Endothelial cell of umbilical vein (primary cell): ENCODE measurements around the gene SH3GL1. TPM values are rescaled to one million over a fixed set of nuclear protein-coding genes. Genes with fewer than 3 reads are reported as not detected.

Source experiments
- BruUV-seq: library from RNA; stranded (reverse); fragments of 400-500 nt; replicated peaks from 2 replicates; lab custom pipeline; 2021; lab: Mats Ljungman, UMichigan
- CTCF ChIA-PET: fragments of 300-600, 350-600 bp; sonication (Branson Sonifier 250); formaldehyde crosslinking; loops from one replicate; lab custom pipeline; 2021; ENCODE audit warnings: antibody characterized with exemption, inconsistent platforms; lab: Charles Lee
- POLR2A ChIA-PET: fragments of 300-600, 350-600 bp; sonication (Branson Sonifier 250); formaldehyde crosslinking; loops from one replicate; lab custom pipeline; 2021; ENCODE audit warnings: antibody characterized with exemption, inconsistent platforms; lab: Charles Lee
- DNase-seq: peaks from one replicate; pipeline ENCODE4 v3.0.0-alpha.2; 2011; ENCODE audit warnings: low read depth, low spot score
- FAIRE-seq: peaks from 2 replicates; lab custom pipeline; 2011; peaks lifted over from hg19 to GRCh38; lab: Jason Lieb, UNC
- H2AFZ ChIP-seq: 2 replicates; pipeline ENCODE4 v1.6.0; 2012; ENCODE audit warnings: low read depth, low read length, control low read depth, inconsistent platforms
- H3K27ac ChIP-seq: 2 replicates; pipeline ENCODE4 v1.5.1; 2011; ENCODE audit warnings: low read depth, mild to moderate bottlenecking, control low read depth, low read length, moderate library complexity; ENCODE audit not compliant: insufficient read depth
- H3K27me3 ChIP-seq, 2 experiments: 2 replicates each; pipeline versions ENCODE4 v1.6.0 to v1.6.1; 2011; ENCODE audit warnings: low read length in 2 of 2, mixed read lengths in 1 of 2; ENCODE audit not compliant: control insufficient read depth in 2 of 2, insufficient read depth in 2 of 2
- H3K36me3 ChIP-seq, 2 experiments: 2 replicates in 1 of 2; 3 replicates in 1 of 2; pipeline ENCODE4 v1.5.1; 2011; ENCODE audit warnings: low read length in 2 of 2, mild to moderate bottlenecking in 1 of 2, moderate library complexity in 1 of 2; ENCODE audit not compliant: control insufficient read depth in 2 of 2, insufficient read depth in 2 of 2; ENCODE audit errors: extremely low read depth in 1 of 2
- H3K4me1 ChIP-seq: 3 replicates; pipeline ENCODE4 v1.5.1; 2011; ENCODE audit warnings: mild to moderate bottlenecking, low read length; ENCODE audit not compliant: control insufficient read depth, insufficient read depth; ENCODE audit errors: extremely low read depth
- H3K4me2 ChIP-seq: 2 replicates; pipeline ENCODE4 v1.6.1; 2011; ENCODE audit warnings: low read length, control low read depth, mixed read lengths; ENCODE audit not compliant: insufficient read depth
- H3K4me3 ChIP-seq, 3 experiments: fragments of 200-600 bp in 1 of 3; sonication (generic), shearing (Covaris generic) in 1 of 3; replicated peaks in 1 of 3; 2 replicates each; pipeline ENCODE4 v1.5.1; 2011 to 2016; ENCODE audit warnings: control low read depth in 3 of 3, low read length in 3 of 3, mild to moderate bottlenecking in 2 of 3, inconsistent platforms in 1 of 3, low read depth in 1 of 3, moderate library complexity in 1 of 3; ENCODE audit not compliant: insufficient read depth in 1 of 3
- H3K79me2 ChIP-seq: 2 replicates; pipeline ENCODE4 v1.6.0; 2012; ENCODE audit warnings: low read length, inconsistent platforms; ENCODE audit not compliant: control insufficient read depth, insufficient read depth
- H3K9ac ChIP-seq: replicated peaks from 2 replicates; pipeline ENCODE3; 2011; ENCODE audit warnings: low read length, control low read depth; ENCODE audit not compliant: insufficient read depth; ENCODE audit errors: extremely low read depth
- H3K9me1 ChIP-seq: replicated peaks from 3 replicates; pipeline ENCODE4 v1.6.0; 2011; ENCODE audit warnings: mild to moderate bottlenecking, low read length; ENCODE audit not compliant: control insufficient read depth, insufficient read depth; ENCODE audit errors: extremely low read depth
- H3K9me3 ChIP-seq: replicated peaks from 2 replicates; pipeline ENCODE4 v1.5.1; 2012; ENCODE audit warnings: low read length, inconsistent platforms; ENCODE audit not compliant: control insufficient read depth, insufficient read depth
- H4K20me1 ChIP-seq: replicated peaks from 2 replicates; pipeline ENCODE3; 2011; ENCODE audit warnings: mild to moderate bottlenecking, low read length; ENCODE audit not compliant: control insufficient read depth, insufficient read depth; ENCODE audit errors: extremely low read depth
- CTCF ChIP-seq, 2 donors: IDR thresholded peaks; 1 replicate in 1 of 2; 2 replicates in 1 of 2; pipeline ENCODE4 v1.5.1; 2011; ENCODE audit warnings: low read length in 2 of 2, mild to moderate bottlenecking in 2 of 2, moderate library complexity in 2 of 2, control low read depth in 1 of 2, inconsistent platforms in 1 of 2, low read depth in 1 of 2; ENCODE audit not compliant: insufficient read depth in 1 of 2; ENCODE audit errors: extremely low read depth in 1 of 2
- EZH2 ChIP-seq: IDR thresholded peaks from 2 replicates; pipeline ENCODE4 v1.6.1; 2012; ENCODE audit warnings: borderline replicate concordance, low read depth, mild to moderate bottlenecking, moderate library complexity, low read length, inconsistent platforms; ENCODE audit not compliant: severe bottlenecking
- FOS ChIP-seq: IDR thresholded peaks from 2 replicates; pipeline ENCODE4 v1.6.1; 2011; ENCODE audit warnings: mild to moderate bottlenecking, low read length, moderate library complexity, borderline replicate concordance; ENCODE audit not compliant: insufficient read depth
- GATA2 ChIP-seq: IDR thresholded peaks from 2 replicates; pipeline ENCODE4 v1.7.0; 2011; ENCODE audit warnings: low read depth, mild to moderate bottlenecking, moderate library complexity, mixed read lengths, low read length; ENCODE audit not compliant: insufficient read length, insufficient read depth
- JUN ChIP-seq: IDR thresholded peaks from 2 replicates; pipeline ENCODE4 v1.6.1; 2011; ENCODE audit warnings: borderline replicate concordance, low read depth; ENCODE audit not compliant: insufficient read length, insufficient read depth
- MAX ChIP-seq: IDR thresholded peaks from 2 replicates; pipeline ENCODE4 v1.6.1; 2011; ENCODE audit not compliant: insufficient read depth, insufficient read length
- MYC ChIP-seq: IDR thresholded peaks from one replicate; pipeline ENCODE4 v1.6.1; 2011; ENCODE audit warnings: mild to moderate bottlenecking, low read depth, low read length
- POLR2A ChIP-seq: IDR thresholded peaks from 2 replicates; pipeline ENCODE4 v1.6.1; 2012; ENCODE audit warnings: low read depth, mild to moderate bottlenecking, control low read depth, low read length
- POLR2AphosphoS5 ChIP-seq: IDR thresholded peaks from 2 replicates; pipeline ENCODE4 v1.6.1; 2012; ENCODE audit warnings: low read depth, mild to moderate bottlenecking, control low read depth, low read length, moderate library complexity; ENCODE audit not compliant: insufficient read depth
- dilution Hi-C: fragments of 300-500 bp; cut with MboI; formaldehyde crosslinking; loops from one replicate; pipeline ENCODE4 v1.15.0; 2019; ENCODE audit warnings: low sequenced_read_pairs; ENCODE audit not compliant: extremely low pct_ligation_motif_present
- intact Hi-C: fragments of 100-400 bp; cut with micrococcal nuclease; formaldehyde crosslinking; loops from one replicate; pipeline ENCODE4 v1.10.0; 2022
- polyA plus RNA-seq, 4 experiments: library from polyadenylated mRNA; depleted of rRNA in 3 of 4; stranded (reverse) in 3 of 4; unstranded in 1 of 4; fragments of >200 nt; gene quantifications; 2 replicates each; pipeline versions ENCODE4 v1.2.1 to v1.2.3, GENCODE V29; 2011 to 2012; ENCODE audit warnings: missing spikeins in 1 of 4
- total RNA-seq: library from RNA; stranded (reverse); gene quantifications from 2 replicates; pipeline ENCODE4 v1.2.3, GENCODE V29; 2021

The SH3GL1 gene
- total and polyA plus RNA-seq, 2 donors (not counting 3 experiments of a cell fraction or from before 2014, with no cell fraction given): 143 to 145 TPM

- H2AFZ ChIP-seq: no peak overlapping the region
- no peaks in the 10 kb centered on the region for H3K79me2 ChIP-seq
- BruUV-seq: no TSS peak
- TF ChIP-seq FOS (no peak), MAX (no peak), MYC (no peak), JUN (no peak), GATA2 (no peak), CTCF (IDR thresholded peaks at IDR 0.05; ENCODE audit: extremely low read depth in 1 of 2, insufficient read depth in 1 of 2, low read depth in 1 of 2, low read length in 2 of 2) (no peak), POLR2AphosphoS5 (no peak), EZH2 (no peak), POLR2A (no peak)
- intact Hi-C loops: no loop called here
- POLR2A ChIA-PET: no interaction called here
- H3K4me2 ChIP-seq: no peak overlapping the region
- H4K20me1 ChIP-seq: no peaks in the 10 kb centered on the region
- H3K4me1 ChIP-seq: no peaks in the 10 kb centered on the region
- no peaks in the 10 kb centered on the region for H3K9me3 ChIP-seq
- DNase-seq (no peak), FAIRE-seq (no peak)
- H3K27me3 ChIP-seq: no peaks in the 10 kb centered on the region
- dilution Hi-C loops: no loop called here
- CTCF ChIA-PET: interaction anchor here (0.8 to 0.9 kb wide), 2 partner anchors 32 to 46 kb away, joined by 3 read pairs; partner anchors contain the start of gene CHAF1A
- H3K9ac ChIP-seq: no peak overlapping the region
- H3K27ac ChIP-seq: no peak overlapping the region
- H3K4me3 ChIP-seq: no peak overlapping the region
- no peaks in the 10 kb centered on the region for H3K9me1 ChIP-seq
- H3K36me3 ChIP-seq: peaks cover 16 to 62% of the 10 kb centered on the region in 2 experiments
These were observed 48.0 kb upstream of the SH3GL1 start for GRCh38 chr19:4448147-4448985.
